IMR-90 (cell line): ENCODE results near the gene EHD4. TPM values are rescaled to one million over a fixed set of nuclear protein-coding genes. Genes with fewer than 3 reads are reported as not detected.

Source experiments
- ATAC-seq: fragments of 200-7000 bp; cut with Tn5 transposase; 2 replicates; pipeline ENCODE4 v1.9.1; 2020; ENCODE audit warnings: low read depth, mild to moderate bottlenecking, moderate library complexity
- BruUV-seq: library from RNA; stranded (reverse); fragments of 400-500 nt; replicated peaks from 2 replicates; lab custom pipeline; 2021; lab: Mats Ljungman, UMichigan
- CTCF ChIA-PET: fragments of 300-600 bp; formaldehyde crosslinking; extraction: SDS; loops from one replicate; lab custom pipeline; 2021; ENCODE audit warnings: antibody characterized with exemption; lab: Yijun Ruan, JAX
- POLR2A ChIA-PET: fragments of 300-600 bp; sonication (Branson Sonifier 250); formaldehyde crosslinking; loops from one replicate; lab custom pipeline; 2022; ENCODE audit warnings: antibody characterized with exemption; ENCODE audit not compliant: unreplicated experiment; lab: Charles Lee
- DNase-seq: peaks from one replicate; pipeline ENCODE4 v3.0.0; 2013
- H2AFZ ChIP-seq: replicated peaks from 2 replicates; pipeline ENCODE3; 2013; ENCODE audit warnings: low read length, mild to moderate bottlenecking; ENCODE audit not compliant: poor library complexity
- H2AK5ac ChIP-seq: 2 replicates; pipeline ENCODE4 v1.6.1; 2013; ENCODE audit warnings: low read depth, low read length, inconsistent platforms
- H2AK9ac ChIP-seq: replicated peaks from 2 replicates; pipeline ENCODE3; 2013; ENCODE audit warnings: mild to moderate bottlenecking, low read depth, low read length, moderate library complexity; ENCODE audit not compliant: poor library complexity
- H2BK120ac ChIP-seq: 2 replicates; pipeline ENCODE4 v1.6.1; 2013; ENCODE audit warnings: low read depth, low read length, inconsistent platforms
- H2BK15ac ChIP-seq: 3 replicates; pipeline ENCODE4 v1.6.1; 2013; ENCODE audit warnings: low read depth, low read length, inconsistent platforms
- H2BK20ac ChIP-seq: 2 replicates; pipeline ENCODE4 v1.6.1; 2013; ENCODE audit warnings: low read depth, mild to moderate bottlenecking, inconsistent platforms, low read length, moderate library complexity
- H2BK5ac ChIP-seq: 2 replicates; pipeline ENCODE4 v1.6.1; 2013; ENCODE audit warnings: mild to moderate bottlenecking, low read depth, low read length, inconsistent platforms; ENCODE audit not compliant: poor library complexity, severe bottlenecking
- H3K14ac ChIP-seq: replicated peaks from 2 replicates; pipeline ENCODE4 v1.6.1; 2013; ENCODE audit warnings: low read depth, low read length, inconsistent platforms
- H3K18ac ChIP-seq: 2 replicates; pipeline ENCODE4 v1.6.1; 2013; ENCODE audit warnings: low read depth, low read length, control low read depth
- H3K23ac ChIP-seq: 2 replicates; pipeline ENCODE4 v1.6.1; 2013; ENCODE audit warnings: low read depth, low read length, inconsistent platforms
- H3K27ac ChIP-seq: 2 replicates; pipeline ENCODE4 v1.5.1; 2013; ENCODE audit warnings: mild to moderate bottlenecking, control low read depth, low read length; ENCODE audit not compliant: insufficient read depth
- H3K27me3 ChIP-seq: 2 replicates; pipeline ENCODE4 v1.6.1; 2013; ENCODE audit warnings: low read length; ENCODE audit not compliant: control insufficient read depth, insufficient read depth
- H3K36me3 ChIP-seq: 2 replicates; pipeline ENCODE4 v1.6.1; 2013; ENCODE audit warnings: low read length, mixed read lengths; ENCODE audit not compliant: control insufficient read depth, insufficient read depth
- H3K4ac ChIP-seq: 2 replicates; pipeline ENCODE4 v1.6.1; 2013; ENCODE audit warnings: low read depth, low read length, inconsistent platforms
- H3K4me1 ChIP-seq: 2 replicates; pipeline ENCODE4 v1.6.1; 2013; ENCODE audit warnings: low read length, mixed read lengths; ENCODE audit not compliant: control insufficient read depth, insufficient read depth
- H3K4me2 ChIP-seq: 2 replicates; pipeline ENCODE4 v1.6.1; 2013; ENCODE audit warnings: low read depth, mild to moderate bottlenecking, control low read depth, low read length, moderate library complexity
- H3K4me3 ChIP-seq: 2 replicates; pipeline ENCODE4 v1.5.1; 2013; ENCODE audit warnings: low read depth, mild to moderate bottlenecking, control low read depth, low read length, moderate library complexity; ENCODE audit not compliant: insufficient read depth
- H3K56ac ChIP-seq: 2 replicates; pipeline ENCODE4 v1.6.1; 2013; ENCODE audit warnings: low read length, inconsistent platforms; ENCODE audit not compliant: insufficient read depth; ENCODE audit errors: extremely low read depth
- H3K79me1 ChIP-seq, 2 experiments: 2 replicates each; pipeline ENCODE4 v1.6.1; 2013; ENCODE audit warnings: low read length in 2 of 2, inconsistent platforms in 1 of 2, low read depth in 1 of 2
- H3K9ac ChIP-seq: 2 replicates; pipeline ENCODE4 v1.6.1; 2013; ENCODE audit warnings: low read depth, low read length, control low read depth
- H3K9me1 ChIP-seq: 2 replicates; pipeline ENCODE4 v1.6.1; 2013; ENCODE audit warnings: low read length, inconsistent platforms; ENCODE audit not compliant: insufficient read depth
- H3K9me3 ChIP-seq: 2 replicates; pipeline ENCODE4 v1.6.1; 2013; ENCODE audit warnings: low read length; ENCODE audit not compliant: control insufficient read depth, insufficient read depth
- H4K20me1 ChIP-seq: 2 replicates; pipeline ENCODE4 v1.6.1; 2013; ENCODE audit warnings: low read length, inconsistent platforms; ENCODE audit not compliant: insufficient read depth
- H4K5ac ChIP-seq: 2 replicates; pipeline ENCODE4 v1.6.1; 2013; ENCODE audit warnings: mild to moderate bottlenecking, low read depth, low read length, control low read depth
- H4K8ac ChIP-seq, 2 experiments: 2 replicates each; pipeline ENCODE4 v1.6.1; 2013; ENCODE audit warnings: low read depth in 2 of 2, low read length in 2 of 2, control low read depth in 1 of 2, inconsistent platforms in 1 of 2
- H4K91ac ChIP-seq: 2 replicates; pipeline ENCODE4 v1.6.1; 2013; ENCODE audit warnings: low read depth, low read length, inconsistent platforms; ENCODE audit not compliant: insufficient read depth
- CEBPB ChIP-seq: IDR thresholded peaks from 2 replicates; pipeline ENCODE4 v1.6.1; 2012; ENCODE audit warnings: low read depth, low read length, improper control_type of control experiment
- MAZ ChIP-seq: IDR thresholded peaks from 2 replicates; pipeline ENCODE4 v1.6.1; 2012; ENCODE audit warnings: low read depth, mild to moderate bottlenecking, low read length, improper control_type of control experiment, moderate library complexity, borderline replicate concordance
- MXI1 ChIP-seq: IDR thresholded peaks from 2 replicates; pipeline ENCODE4 v1.6.1; 2012; ENCODE audit warnings: low read depth, mild to moderate bottlenecking, low read length, moderate library complexity, borderline replicate concordance
- POLR2A ChIP-seq: IDR thresholded peaks from 2 replicates; pipeline ENCODE4 v1.6.1; 2012; ENCODE audit warnings: mild to moderate bottlenecking, low read depth, low read length
- RAD21 ChIP-seq: IDR thresholded peaks from 2 replicates; pipeline ENCODE4 v1.6.1; 2012; ENCODE audit warnings: low read length, improper control_type of control experiment
- RFX5 ChIP-seq: IDR thresholded peaks from 2 replicates; pipeline ENCODE4 v1.8.0; 2012; ENCODE audit warnings: low read depth, mild to moderate bottlenecking, low read length, moderate library complexity
- SMC3 ChIP-seq: fragments of 150-350 bp; IDR thresholded peaks from 2 replicates; pipeline ENCODE4 v1.6.1; 2016; ENCODE audit warnings: low read depth, mild to moderate bottlenecking, antibody characterized with exemption, low read length, moderate library complexity
- WGBS, 2 experiments: methylation state at CpG; one replicate each; pipeline versions ENCODE4 v1.1.5 to v1.1.7; 2013; ENCODE audit warnings: missing lambda C conversion rate in 2 of 2; ENCODE audit not compliant: insufficient read length in 1 of 2; ENCODE audit errors: extremely low coverage in 2 of 2; 5-methylcytosine and 5-hydroxymethylcytosine counted together
- dilution Hi-C: fragments of 300-500 bp; cut with HindIII; formaldehyde crosslinking; loops from one replicate; pipeline ENCODE4 v1.14.3; 2018; ENCODE audit warnings: low sequenced_read_pairs; ENCODE audit not compliant: unreplicated experiment
- in situ Hi-C: fragments of 300-500 bp; cut with MboI; formaldehyde crosslinking; loops from 3 replicates; pipeline ENCODE4 v1.14.3; 2019; ENCODE audit warnings: low sequenced_read_pairs, inconsistent platforms, mixed read lengths
- intact Hi-C: fragments of 100-400 bp; cut with micrococcal nuclease; formaldehyde crosslinking; loops from 2 replicates; pipeline ENCODE4 v1.10.0; 2022
- polyA plus RNA-seq, 3 experiments: library from polyadenylated mRNA; depleted of rRNA; stranded (reverse); fragments of >200 nt; gene quantifications; 2 replicates each; pipeline ENCODE4 v1.2.3, GENCODE V29; 2012; ENCODE audit warnings: low replicate concordance in 1 of 3
- total RNA-seq: library from RNA; depleted of rRNA; stranded (reverse); fragments of >200 nt; gene quantifications from 2 replicates; pipeline ENCODE4 v1.2.3, GENCODE V29; 2012

Gene EHD4
- total and polyA plus RNA-seq, 2 of the 4 experiments (the other 2 are of a cell fraction) = 21.0 to 29.0 TPM

DNA sequence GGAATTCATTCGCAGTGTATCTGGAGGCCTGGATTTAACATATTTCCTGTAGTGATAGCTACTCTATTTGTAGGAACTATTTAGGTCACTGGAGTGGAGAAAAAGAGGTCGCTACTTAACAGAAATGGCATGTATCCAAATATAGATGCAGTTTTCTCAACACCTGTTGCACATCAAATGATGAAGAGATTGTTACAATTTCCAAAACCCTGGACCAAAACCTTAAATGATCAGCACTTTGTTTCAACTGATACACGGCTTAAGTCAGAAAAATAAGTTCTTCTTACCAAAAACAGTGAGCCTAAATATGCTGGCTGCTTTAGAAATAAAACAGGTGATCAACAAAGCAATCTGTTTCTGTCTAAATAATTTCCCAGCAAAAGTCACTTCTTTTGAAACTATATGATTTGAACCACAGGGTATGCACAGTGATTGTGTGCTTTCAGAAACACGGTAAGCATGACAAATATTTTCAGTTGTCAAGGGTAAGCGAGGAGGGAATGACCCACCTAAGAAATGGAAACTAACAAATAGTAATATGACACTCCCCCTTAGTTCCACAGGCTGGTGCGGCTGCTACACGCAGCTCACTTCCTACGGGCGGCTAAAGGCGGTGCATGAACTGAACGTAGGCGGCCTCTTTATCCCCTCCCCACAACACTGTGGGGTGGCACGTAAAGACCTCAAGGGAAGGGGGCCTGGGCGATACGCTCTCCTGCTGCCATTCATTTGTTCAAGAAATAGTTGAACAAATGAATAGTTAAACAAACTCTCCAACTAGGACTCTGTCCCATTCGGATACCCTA is 1.1 kb downstream of the EHD4 start:
- Histone ChIP-seq H4K8ac (peak overlapping the region in 1 of 2 experiments; percentile 1; a peak in 1 of 4 replicates), H3K18ac (peak overlapping the region; percentile 33; the same call in 1 of the 2 replicates), H2BK15ac (no peak overlapping the region; the same call in 2 of the 3 replicates), H2BK5ac (peak overlapping the region; percentile 46), H3K27me3 (no peaks in the 10 kb centered on the region), H2AK9ac (peak overlapping the region; percentile 66), H2BK20ac (no peak overlapping the region), H3K4me3 (peak overlapping the region; percentile 96), H3K14ac (peak overlapping the region; percentile 63), H4K91ac (peak overlapping the region; percentile 38; the same call in 1 of the 2 replicates), H3K27ac (peak overlapping the region; percentile 65), H4K20me1 (peaks cover 11% of the 10 kb centered on the region; the same call in 1 of the 2 replicates), H3K9me3 (no peaks in the 10 kb centered on the region), H2AK5ac (peak overlapping the region; percentile 74; the same call in 1 of the 2 replicates), H3K79me1 (peaks cover 33 to 51% of the 10 kb centered on the region in 2 experiments), H3K36me3 (no peaks in the 10 kb centered on the region), H4K5ac (peak overlapping the region; percentile 19; the same call in 1 of the 2 replicates), H2AFZ (peak overlapping the region; percentile 93), H3K23ac (peak overlapping the region; percentile 43; the same call in 1 of the 2 replicates), H3K56ac (no peak overlapping the region; the same call in 1 of the 2 replicates), H3K4me1 (peaks cover 6% of the 10 kb centered on the region), H2BK120ac (no peak overlapping the region; the same call in 1 of the 2 replicates), H3K9me1 (peaks cover 9% of the 10 kb centered on the region), H3K4ac (peak overlapping the region; percentile 9; the same call in 1 of the 2 replicates), H3K9ac (peak overlapping the region; percentile 83), H3K4me2 (peak overlapping the region; percentile 94)
- in situ Hi-C loops = no loop called here
- DNase-seq (peak; percentile 71), ATAC-seq (peak; percentile 63)
- no CpG with 5 or more reads among the region's 16 CpGs for WGBS, 2 experiments
- intact Hi-C loops = no loop called here
- TF ChIP-seq MXI1 = peak; percentile 67; the same call in 1 of the 2 replicates
- TF ChIP-seq SMC3 = no peak
- TF ChIP-seq RAD21 = peak; percentile 29; the same call in 1 of the 2 replicates
- no peak for TF ChIP-seq RFX5
- no peak for TF ChIP-seq POLR2A
- 0 out of 2 replicates have a peak, but pooled peaks have one; percentile 13 for TF ChIP-seq MAZ
- TF ChIP-seq CEBPB = no peak
- ChIA-PET POLR2A (no interaction called here), CTCF (no interaction called here)
- dilution Hi-C loops = no loop called here
- BruUV-seq = TSS peak; percentile 60
